PFSK-1 (cell line): Measurements from ENCODE around the gene TLCD2.

Experiments used
- FOXP2 ChIP-seq: optimal IDR thresholded peaks from 2 replicates; pipeline ENCODE3; 2011; ENCODE audit warnings: borderline replicate concordance, control low read depth, inconsistent platforms; ENCODE audit not compliant: insufficient read depth; ENCODE audit errors: extremely low read length, extremely low read depth
- POLR2AphosphoS5 ChIP-seq: IDR thresholded peaks from 2 replicates; pipeline ENCODE4 v1.6.1; 2012; ENCODE audit warnings: low read depth, mild to moderate bottlenecking, control low read depth, low read length, moderate library complexity
- REST ChIP-seq, 2 experiments: IDR thresholded peaks; 2 replicates each; pipeline versions ENCODE4 v1.6.1 to v1.8.0; 2011 to 2012; ENCODE audit warnings: low read depth in 2 of 2, low read length in 2 of 2, control low read depth in 1 of 2, inconsistent platforms in 1 of 2, mild to moderate bottlenecking in 1 of 2, moderate library complexity in 1 of 2; ENCODE audit not compliant: insufficient read depth in 1 of 2
- SIN3A ChIP-seq: IDR thresholded peaks from 2 replicates; pipeline ENCODE4 v1.6.1; 2012; ENCODE audit warnings: mild to moderate bottlenecking, low read length, moderate library complexity, borderline replicate concordance; ENCODE audit not compliant: insufficient read depth
- TAF1 ChIP-seq: IDR thresholded peaks from 2 replicates; pipeline ENCODE4 v1.6.1; 2012; ENCODE audit warnings: low read length, control low read depth, borderline replicate concordance; ENCODE audit not compliant: insufficient read depth

DNA sequence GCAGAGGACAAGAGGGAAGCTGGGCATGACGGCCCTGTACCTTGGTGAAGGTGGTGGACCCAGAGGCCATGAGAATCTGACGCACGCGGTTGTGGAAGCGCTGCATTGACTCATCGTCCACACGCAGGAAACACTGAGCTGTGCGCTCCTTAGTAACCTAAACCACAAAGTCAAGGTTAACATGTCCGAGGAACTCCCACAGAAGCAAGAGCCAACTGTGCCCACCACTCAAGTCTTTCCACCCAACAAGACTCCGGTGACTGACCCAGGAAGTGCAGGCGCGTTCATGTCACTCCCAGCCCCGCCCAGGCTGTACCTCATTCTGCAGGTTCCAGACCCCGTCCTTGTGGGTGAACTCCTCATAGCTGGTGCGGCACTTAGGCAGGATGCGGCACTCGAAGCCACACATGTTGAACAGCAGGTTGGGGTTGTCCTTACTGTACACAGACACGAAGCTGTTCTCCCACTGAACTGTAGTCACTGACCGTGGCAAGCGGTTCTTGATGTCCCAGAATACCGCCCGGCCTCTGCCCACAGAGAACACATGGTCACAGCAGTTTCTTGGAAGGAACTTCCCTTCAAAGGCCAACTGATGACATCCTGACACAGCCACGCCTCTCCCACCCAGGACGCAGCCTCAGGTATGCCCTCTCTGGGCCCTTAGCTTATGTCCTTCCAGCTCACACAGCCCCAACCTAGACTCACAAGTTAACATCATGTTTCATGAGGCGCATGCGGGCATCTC is 37.0 kb downstream of the TLCD2 start:
- TF ChIP-seq REST (IDR thresholded peaks at IDR 0.05; ENCODE audit: insufficient read depth in 1 of 2, low read depth in 2 of 2, low read length in 2 of 2), result no peak
- no peak for TF ChIP-seq TAF1
- TF ChIP-seq POLR2AphosphoS5, result no peak
- TF ChIP-seq FOXP2, result no peak
- TF ChIP-seq SIN3A, result no peak
